ENCODE data around the gene TPRN.

GRCh38 chr9:137216188-137216965, 15.8 kb upstream of the TPRN start:
- TF ChIP-seq SUZ12 (IDR thresholded peaks at IDR 0.05; ENCODE audit: extremely low read depth, insufficient read depth, insufficient read length) (no peak), YY1 (IDR thresholded peaks at IDR 0.05; ENCODE audit: insufficient read depth, insufficient read length) (no peak), ZNF274 (IDR thresholded peaks at IDR 0.05; ENCODE audit: low read depth, low read length) (no peak)
